Activated CD4-positive, alpha-beta T cell treated with anti-CD3 and anti-CD28 coated beads, Interleukin-2, Interleukin-4, amounts not matched to agents 100 ng/mL and 50 ng/mL, durations not matched to agents 16 hours and 8 hours (primary cell): ENCODE measurements around the gene LPP.
A peak's percentile ranks its signal among the peaks of the same experiment; 100 is the strongest.
"Not testable (repeated sequence)": the region's sequence is repeated elsewhere in the genome, so short reads cannot be mapped to it uniquely, and the experiment has no call there.

Experiments
- DNase-seq: peaks from one replicate; pipeline ENCODE4 v3.0.0-alpha.2; 2020; ENCODE audit warnings: low spot score

The LPP gene

GRCh38 chr3:188589771-188590170 lies 435.8 kb downstream of the LPP start:
- DNase-seq = no peak

DNA sequence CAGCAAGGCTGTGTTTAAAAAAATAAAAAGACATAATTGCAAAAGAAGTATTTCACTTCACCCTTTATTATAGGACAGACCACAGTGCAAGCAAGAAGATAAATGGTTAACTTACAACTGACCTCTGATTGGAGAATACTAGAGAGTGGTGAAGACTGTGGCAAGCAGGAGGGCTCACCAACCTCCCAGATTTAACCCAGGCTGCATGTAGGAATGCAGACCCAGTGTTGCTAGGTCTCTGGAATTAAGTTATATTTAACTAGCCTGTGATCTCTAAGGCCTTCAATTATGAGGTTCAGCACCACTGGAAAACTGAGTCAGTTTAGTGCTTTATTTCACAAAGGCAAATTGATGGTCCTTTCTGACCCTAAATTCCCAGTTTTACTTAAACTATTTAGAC lies 436.6 kb downstream of the LPP start:
- DNase-seq = no peak

- no peak for DNase-seq
Observed at GRCh38 chr3:188594139-188594538, 440.2 kb downstream of the LPP start.

- DNase-seq = no peak
Observed at GRCh38 chr3:188595890-188596376, 442.0 kb downstream of the LPP start.

- DNase-seq = no peak
Observed at GRCh38 chr3:188598894-188599293, 444.9 kb downstream of the LPP start.

- DNase-seq = no peak
Observed at GRCh38 chr3:188602111-188602510, 448.2 kb downstream of the LPP start.

DNA sequence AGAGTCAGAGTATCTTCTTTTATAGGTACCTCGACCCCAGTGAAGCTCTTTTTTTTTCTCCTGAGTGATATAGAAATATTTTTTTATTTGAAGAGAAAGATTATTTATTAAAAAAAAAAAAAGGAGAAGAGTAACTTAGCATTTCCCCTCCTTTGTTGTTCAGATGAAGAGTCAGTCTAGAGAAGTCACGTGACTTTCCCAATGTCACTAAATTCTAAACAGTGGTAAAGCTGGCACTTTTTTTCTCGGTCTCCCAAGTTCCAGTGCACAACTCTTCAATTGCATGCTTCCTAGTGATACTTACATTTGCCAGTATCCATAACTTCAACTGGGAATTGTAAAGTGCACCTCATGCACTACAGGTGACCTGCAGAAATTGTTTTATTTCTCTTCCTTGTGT lies 448.7 kb downstream of the LPP start:
- DNase-seq = no peak

- DNase-seq = no peak
Observed at GRCh38 chr3:188604651-188605050, 450.7 kb downstream of the LPP start.

- no peak for DNase-seq
Observed at GRCh38 chr3:188605231-188605630, 451.3 kb downstream of the LPP start.

GRCh38 chr3:188605905-188606304 lies 451.9 kb downstream of the LPP start:
- DNase-seq = no peak

- no peak for DNase-seq
Observed at GRCh38 chr3:188607805-188608315, 453.9 kb downstream of the LPP start.

DNA sequence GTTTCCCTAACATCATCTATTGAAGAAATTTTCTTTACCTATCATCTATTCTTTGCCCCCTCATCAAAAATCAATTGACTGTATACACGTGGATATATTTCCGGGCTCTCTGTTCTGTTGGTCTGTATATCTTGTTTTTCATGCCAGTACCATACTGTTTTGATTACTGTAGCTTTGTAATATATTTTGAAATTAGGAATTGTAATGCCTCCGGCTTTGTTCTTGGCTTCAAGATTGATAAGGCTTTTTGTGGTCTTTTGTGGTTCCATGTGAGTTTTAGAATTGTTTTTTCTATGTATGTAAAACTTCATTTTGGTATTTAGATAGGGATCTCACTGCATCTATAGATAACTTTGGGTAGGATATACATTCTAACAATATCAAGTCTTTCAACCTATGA lies 454.4 kb downstream of the LPP start:
- DNase-seq = no peak

DNA sequence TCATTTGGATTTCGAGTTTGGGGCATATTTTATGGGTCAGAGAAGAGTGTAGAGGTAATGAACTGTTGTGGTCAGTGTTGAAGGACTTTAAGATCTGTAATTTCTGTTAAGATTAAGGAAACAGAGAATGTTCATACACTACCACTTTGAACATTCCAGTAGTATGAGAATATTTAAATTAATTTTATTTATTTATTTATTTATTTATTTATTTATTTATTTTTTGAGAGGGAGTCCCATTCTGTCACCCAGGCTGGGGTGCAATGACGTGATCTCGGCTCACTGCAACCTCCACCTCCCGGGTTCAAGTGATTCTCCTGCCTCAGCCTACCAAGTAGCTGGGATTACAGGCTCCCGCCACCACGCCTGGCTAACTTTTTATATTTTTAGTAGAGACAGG lies 459.8 kb downstream of the LPP start:
- DNase-seq = not testable (repeated sequence)

DNA sequence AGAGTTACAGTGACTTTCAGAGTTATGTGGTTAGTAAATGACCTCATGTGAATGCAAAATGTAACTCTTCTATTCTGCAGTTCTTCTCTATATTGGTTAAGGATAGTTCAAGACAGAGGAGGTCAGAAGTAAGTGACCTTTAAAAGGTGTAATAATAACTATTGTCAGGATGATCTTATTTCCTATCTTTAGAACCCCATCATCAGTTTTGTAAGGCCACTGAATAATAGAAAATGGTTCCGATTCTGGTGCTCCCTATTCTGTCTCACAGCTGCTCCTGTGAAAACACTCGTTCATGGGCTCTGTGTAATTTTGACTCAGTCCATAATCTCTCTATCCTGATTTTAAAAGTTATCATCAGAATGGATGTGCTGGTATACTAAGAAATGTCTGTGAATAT lies 463.3 kb downstream of the LPP start:
- DNase-seq = no peak

DNA sequence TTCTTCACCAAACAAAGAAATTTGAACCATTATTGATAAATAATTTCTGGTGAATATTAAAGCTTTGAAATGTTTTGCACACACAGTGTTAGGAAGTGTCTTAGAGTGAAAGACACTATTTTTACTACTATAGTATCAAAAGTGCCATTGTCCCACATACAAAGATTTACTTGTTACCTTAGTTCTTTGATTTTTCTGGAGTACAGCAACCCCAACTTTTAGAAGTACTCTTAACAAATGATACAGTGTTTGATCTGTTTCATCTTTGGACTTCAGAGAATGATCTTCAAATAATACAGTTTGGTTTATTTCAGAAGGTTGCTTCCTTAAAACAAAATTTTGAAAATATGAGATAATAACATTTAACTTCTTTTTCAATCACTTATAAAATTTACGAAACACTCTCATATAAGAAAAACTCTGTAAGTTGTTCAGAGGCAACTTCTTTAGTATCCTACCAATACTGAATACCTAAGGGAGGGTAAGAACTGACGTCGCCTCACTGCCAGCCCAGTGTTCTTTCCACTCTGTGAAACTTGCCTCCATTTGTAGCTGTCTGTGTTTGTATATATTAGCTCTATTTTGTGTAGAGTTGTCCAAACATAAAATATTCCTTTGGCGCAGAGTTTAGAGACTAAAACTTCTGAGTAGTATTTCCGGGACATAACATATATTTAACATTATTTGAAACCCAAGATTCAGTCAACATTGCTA lies 464.2 kb downstream of the LPP start:
- no peak for DNase-seq

DNA sequence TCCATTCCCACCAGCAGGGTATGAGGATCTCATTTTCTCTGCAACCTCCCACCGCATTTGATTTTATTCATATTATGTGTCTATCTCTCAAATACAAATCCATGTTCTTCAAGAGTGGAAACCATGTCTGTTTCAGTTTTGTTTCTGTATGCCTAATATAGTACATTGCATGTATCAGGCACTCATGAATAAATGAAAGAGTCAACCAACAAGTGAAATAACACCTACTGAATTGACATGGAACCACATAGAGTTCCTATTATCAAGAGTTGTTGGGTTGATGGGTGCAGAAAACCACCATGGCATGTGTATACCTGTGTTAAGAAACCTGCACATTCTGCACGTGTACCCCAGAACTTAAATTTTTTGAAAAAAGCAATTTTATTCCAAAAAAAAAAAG lies 466.8 kb downstream of the LPP start:
- no peak for DNase-seq

DNA sequence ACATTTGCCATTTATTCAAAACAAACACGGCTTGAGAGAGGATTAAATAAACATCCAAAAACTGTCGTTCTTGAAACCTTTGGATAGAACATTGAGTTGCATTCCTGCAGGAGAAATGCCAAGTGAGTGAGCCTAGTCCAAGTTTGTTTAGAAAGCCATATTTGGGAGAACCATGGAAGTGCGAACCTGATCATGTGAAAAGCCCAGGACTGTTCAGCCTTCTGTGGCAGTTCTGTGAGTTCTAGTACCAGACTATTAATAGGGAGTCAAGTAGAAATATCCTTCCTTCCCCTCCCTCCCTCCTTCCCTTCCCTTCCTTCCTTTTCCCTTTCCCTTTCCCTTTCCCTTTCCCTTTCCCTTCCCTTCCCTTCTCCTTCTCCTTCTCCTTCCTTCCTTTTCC lies 470.4 kb downstream of the LPP start:
- no peak for DNase-seq

DNA sequence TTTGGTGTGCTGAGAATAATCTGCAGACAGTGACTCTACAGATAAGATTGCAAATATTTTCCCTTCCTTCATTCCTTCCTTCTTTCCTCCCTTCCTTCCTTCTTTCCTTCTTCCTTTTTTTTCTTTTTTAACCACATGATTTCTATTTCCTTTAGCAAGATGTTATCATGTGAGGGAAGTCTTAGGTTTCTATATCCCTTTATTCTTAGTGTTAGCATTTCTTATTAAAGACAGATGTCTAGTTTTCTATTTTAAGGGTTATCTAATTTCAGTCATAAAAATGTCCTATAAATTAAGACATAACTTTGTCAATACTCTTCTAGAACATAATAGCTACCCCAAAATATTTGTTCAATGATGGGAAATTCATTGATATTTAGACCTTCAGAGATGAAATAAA lies 470.9 kb downstream of the LPP start:
- no peak for DNase-seq

GRCh38 chr3:188627652-188628051 lies 473.7 kb downstream of the LPP start:
- DNase-seq = peak; percentile 9

DNA sequence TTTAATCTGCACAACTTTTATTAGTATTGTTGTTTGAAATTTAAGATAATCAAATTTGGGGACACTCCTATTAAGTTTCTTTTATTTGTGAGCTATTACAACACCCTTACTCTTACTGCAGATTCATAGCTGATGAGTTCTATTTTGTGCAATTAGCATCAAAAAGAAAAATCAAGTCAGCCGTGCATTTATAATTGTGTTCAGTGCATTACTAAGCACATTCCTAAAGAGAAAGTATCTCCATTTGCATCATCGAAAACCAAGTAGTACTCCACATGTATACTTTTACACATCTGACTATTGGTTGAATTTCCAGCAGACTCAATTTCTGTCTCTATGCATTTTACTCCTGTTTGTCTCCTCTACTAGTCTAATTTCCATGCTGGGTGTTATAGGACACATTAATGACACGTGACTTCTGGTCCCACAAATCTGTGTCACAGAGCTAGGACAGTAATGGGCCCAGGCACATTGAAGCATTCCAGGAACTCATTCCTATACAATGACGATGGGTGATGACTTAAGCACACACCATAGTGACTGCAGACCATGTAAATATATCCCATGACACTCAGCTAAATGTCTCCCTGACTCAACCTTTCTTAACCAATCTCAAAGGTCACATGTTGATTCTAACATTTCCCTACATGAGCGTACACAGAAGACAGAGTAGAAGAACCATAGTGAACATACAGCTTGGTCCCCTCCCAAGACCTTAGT lies 477.5 kb downstream of the LPP start:
- no peak for DNase-seq

DNA sequence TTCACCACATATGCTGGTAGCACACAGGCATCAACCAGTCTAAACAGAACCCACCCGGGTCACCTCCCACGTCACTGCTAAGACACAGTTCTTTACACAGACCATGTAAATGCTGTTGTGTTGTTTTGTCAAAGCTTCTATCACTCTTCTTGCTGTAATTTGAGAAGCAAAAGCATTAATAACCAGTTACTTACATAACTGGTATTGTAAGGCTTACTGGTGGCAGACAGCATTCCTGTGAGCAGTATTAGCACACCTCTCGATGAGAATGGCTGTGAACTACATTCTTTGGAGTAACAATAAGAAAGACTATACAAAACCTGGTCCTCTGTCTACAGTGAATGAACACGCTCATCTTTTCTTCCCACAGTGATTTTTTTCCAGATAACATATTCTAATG lies 479.2 kb downstream of the LPP start:
- DNase-seq = no peak

DNA sequence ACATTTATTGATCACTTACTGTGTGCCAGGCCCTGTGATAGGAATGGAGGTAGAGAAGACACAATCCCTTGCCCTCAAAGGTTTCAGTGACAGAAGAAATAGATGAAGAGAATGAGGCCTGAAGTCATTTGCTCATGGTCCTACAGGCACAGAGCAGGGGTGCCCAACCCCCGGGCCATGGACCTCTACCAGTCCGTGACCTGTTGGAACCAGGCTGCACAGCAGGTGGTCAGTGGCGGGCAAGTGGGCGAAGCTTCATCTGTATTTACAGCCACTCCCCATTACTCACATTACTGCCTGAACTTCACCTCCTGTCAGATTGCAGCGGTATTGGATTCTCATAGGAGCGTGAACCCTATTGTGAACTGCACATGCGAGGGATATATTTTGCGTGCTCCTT lies 480.3 kb downstream of the LPP start:
- no peak for DNase-seq

DNA sequence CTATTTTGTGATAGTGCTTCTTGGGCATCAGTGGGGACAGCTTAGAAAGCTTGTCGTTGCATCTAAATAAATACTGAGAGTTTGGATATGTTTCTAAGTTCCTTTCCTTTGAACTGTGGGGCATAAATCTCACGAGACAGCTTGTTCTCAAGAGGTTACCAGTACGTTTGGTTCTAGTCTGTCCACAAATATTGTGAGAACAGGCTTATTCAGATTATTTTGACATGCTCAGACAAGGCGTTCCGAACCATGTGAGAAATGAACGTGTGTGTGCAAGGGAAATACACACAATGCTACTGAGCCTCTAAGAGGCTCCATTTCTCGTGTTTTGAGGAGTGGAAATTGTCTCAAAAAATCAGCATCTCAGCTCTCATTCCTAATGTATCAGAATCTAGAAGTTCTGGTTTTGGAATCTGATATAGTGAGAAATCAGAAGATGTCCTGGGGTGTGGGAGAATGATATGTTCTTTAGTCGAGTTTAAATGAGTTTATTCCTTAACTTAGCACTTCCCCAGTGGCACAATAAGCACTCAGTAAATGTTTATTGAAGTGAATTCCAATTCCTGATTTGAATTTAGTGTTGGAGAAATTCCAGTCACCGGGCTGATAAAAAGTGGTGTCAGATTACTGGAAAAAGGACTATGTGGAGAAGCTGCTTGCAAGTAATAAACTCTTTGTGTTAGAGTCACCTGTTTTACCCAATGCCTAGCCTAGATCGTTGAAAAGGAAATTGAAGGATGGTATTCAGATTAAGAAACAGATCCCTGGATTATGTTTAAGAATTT lies 481.5 kb downstream of the LPP start:
- DNase-seq = no peak
